Left forelimb (tissue), 1 donor: Measurements from ENCODE around the gene FGGY.
"Not testable (repeated sequence)": the region's sequence is repeated elsewhere in the genome, so short reads cannot be mapped to it uniquely, and the experiment has no call there.

ENCODE experiments used
- DNase-seq: peaks from one replicate; pipeline ENCODE4 v3.0.0-alpha.2; 2018; ENCODE audit warnings: low spot score

The FGGY gene

GRCh38 chr1:59639266-59639665, 342.4 kb downstream of the FGGY start:
- no peak for DNase-seq

- DNase-seq, result no peak
These were observed 344.0 kb downstream of the FGGY start for GRCh38 chr1:59640851-59641250.

- DNase-seq, result no peak
These were observed 344.9 kb downstream of the FGGY start for GRCh38 chr1:59641836-59642235.

- no peak for DNase-seq
These were observed 346.6 kb downstream of the FGGY start for GRCh38 chr1:59643526-59643925.

- DNase-seq, result no peak
These were observed 349.0 kb downstream of the FGGY start for GRCh38 chr1:59645893-59646292.

GRCh38 chr1:59653142-59653958, 356.5 kb downstream of the FGGY start:
- DNase-seq, result not testable (repeated sequence)

GRCh38 chr1:59653968-59654367, 357.1 kb downstream of the FGGY start:
- DNase-seq, result no peak

GRCh38 chr1:59657873-59658465, 361.1 kb downstream of the FGGY start:
- no peak for DNase-seq

GRCh38 chr1:59664166-59664565, 367.3 kb downstream of the FGGY start:
- DNase-seq, result no peak

- no peak for DNase-seq
These were observed 369.2 kb downstream of the FGGY start for GRCh38 chr1:59666106-59666505.

- DNase-seq, result no peak
These were observed 370.1 kb downstream of the FGGY start for GRCh38 chr1:59667020-59667419.

- DNase-seq, result no peak
These were observed 372.9 kb downstream of the FGGY start for GRCh38 chr1:59669752-59670312.

- no peak for DNase-seq
These were observed 373.8 kb downstream of the FGGY start for GRCh38 chr1:59670662-59671061.

- DNase-seq, result no peak
These were observed 374.4 kb downstream of the FGGY start for GRCh38 chr1:59671066-59671952.

- DNase-seq, result no peak
These were observed 375.0 kb downstream of the FGGY start for GRCh38 chr1:59671953-59672305.

GRCh38 chr1:59672851-59673572, 376.1 kb downstream of the FGGY start:
- no peak for DNase-seq

GRCh38 chr1:59673573-59674450, 376.9 kb downstream of the FGGY start:
- DNase-seq, result no peak

GRCh38 chr1:59674595-59674994, 377.7 kb downstream of the FGGY start:
- no peak for DNase-seq

GRCh38 chr1:59675936-59676335, 379.0 kb downstream of the FGGY start:
- DNase-seq, result no peak

GRCh38 chr1:59678040-59678439, 381.1 kb downstream of the FGGY start:
- DNase-seq, result no peak
